ENCODE data around the gene WDR36. TPM values are rescaled to one million over a fixed set of nuclear protein-coding genes. Genes with fewer than 3 reads are reported as not detected.

Gene WDR36
- total RNA-seq, 2 donors from 2014 or later = 21.0 to 22.4 TPM

DNA sequence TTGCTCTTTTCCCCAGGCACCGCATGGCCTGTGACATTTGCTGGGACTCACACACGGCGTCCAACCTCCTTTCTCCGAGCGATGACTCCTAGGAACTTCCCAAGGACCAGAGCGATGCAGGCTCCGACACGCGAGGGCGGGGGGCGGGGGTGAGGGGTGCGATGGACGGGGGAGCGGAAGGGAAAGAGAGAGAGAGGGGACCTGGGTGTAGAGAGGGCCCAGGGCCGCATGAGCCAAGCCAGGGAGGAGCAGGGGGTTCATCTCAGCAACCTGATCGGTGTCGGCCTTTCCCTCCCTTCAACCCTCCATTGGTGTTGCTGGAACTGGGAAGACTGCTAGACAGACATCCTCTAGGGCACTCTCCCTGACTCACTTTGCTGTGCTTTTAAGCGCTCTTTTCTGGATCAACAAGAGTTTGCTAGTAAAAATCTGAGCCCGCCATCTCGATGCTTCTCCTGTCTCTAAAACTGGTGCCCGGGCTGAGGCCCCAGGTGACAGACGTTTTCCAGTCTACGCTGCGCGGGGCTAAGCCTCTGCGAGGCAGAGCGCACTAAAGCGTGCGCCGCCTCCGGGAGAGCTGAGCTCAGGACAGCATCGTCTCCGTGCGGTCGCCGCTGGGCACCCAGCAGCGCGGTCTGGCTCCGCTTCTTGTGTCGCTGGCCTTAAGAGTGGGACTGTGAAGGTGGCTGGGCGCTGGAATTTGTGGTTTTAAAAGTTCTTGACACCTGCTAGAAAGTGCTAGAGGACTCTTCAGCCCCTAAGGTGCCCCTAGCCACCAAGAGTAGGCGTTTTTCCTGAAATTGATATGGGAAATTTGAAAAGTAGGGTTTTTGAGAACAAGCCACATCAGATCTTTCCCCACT lies 21.6 kb upstream of the WDR36 start:
- Histone ChIP-seq H3K27ac (no peak overlapping the region), H3K4me1 (replicated peaks) (no peaks in the 10 kb centered on the region), H3K4me3 (no peak overlapping the region), H3K9me3 (no peaks in the 10 kb centered on the region), H3K36me3 (no peaks in the 10 kb centered on the region), H3K27me3 (replicated peaks; ENCODE audit: insufficient read depth) (peaks cover 5% of the 10 kb centered on the region)
- TF ChIP-seq, protein P1, sequence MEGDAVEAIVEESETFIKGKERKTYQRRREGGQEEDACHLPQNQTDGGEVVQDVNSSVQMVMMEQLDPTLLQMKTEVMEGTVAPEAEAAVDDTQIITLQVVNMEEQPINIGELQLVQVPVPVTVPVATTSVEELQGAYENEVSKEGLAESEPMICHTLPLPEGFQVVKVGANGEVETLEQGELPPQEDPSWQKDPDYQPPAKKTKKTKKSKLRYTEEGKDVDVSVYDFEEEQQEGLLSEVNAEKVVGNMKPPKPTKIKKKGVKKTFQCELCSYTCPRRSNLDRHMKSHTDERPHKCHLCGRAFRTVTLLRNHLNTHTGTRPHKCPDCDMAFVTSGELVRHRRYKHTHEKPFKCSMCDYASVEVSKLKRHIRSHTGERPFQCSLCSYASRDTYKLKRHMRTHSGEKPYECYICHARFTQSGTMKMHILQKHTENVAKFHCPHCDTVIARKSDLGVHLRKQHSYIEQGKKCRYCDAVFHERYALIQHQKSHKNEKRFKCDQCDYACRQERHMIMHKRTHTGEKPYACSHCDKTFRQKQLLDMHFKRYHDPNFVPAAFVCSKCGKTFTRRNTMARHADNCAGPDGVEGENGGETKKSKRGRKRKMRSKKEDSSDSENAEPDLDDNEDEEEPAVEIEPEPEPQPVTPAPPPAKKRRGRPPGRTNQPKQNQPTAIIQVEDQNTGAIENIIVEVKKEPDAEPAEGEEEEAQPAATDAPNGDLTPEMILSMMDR (IDR thresholded peaks at IDR 0.05) = no peak
- TF ChIP-seq POLR2AphosphoS5 (IDR thresholded peaks at IDR 0.05) = no peak
- no peak for TF ChIP-seq POLR2A (IDR thresholded peaks at IDR 0.05)
- intact Hi-C loops (cut with DNase I) = loop anchor here (10.0 kb wide), 1 partner anchor 316 kb away; no protein-coding TSS in a partner anchor
- 46% methylated on average over 42 of the region's 42 CpGs for WGBS
- DNase-seq (ENCODE audit: low spot score) = no peak

- intact Hi-C loops (cut with DNase I) = loop anchor here (10.0 kb wide), 1 partner anchor 317 kb away; no protein-coding TSS in a partner anchor
- H3K4me3 ChIP-seq = no peak within 1 kb of the TSS
Measured at GRCh38 chr5:111071413-111071812, 20.7 kb upstream of the WDR36 start, which contains the start of gene TSLP. Gene TSLP, plus strand, starts transcription at chr5:111071713. Its CDS starts 178 bp downstream, at chr5:111071891.

DNA sequence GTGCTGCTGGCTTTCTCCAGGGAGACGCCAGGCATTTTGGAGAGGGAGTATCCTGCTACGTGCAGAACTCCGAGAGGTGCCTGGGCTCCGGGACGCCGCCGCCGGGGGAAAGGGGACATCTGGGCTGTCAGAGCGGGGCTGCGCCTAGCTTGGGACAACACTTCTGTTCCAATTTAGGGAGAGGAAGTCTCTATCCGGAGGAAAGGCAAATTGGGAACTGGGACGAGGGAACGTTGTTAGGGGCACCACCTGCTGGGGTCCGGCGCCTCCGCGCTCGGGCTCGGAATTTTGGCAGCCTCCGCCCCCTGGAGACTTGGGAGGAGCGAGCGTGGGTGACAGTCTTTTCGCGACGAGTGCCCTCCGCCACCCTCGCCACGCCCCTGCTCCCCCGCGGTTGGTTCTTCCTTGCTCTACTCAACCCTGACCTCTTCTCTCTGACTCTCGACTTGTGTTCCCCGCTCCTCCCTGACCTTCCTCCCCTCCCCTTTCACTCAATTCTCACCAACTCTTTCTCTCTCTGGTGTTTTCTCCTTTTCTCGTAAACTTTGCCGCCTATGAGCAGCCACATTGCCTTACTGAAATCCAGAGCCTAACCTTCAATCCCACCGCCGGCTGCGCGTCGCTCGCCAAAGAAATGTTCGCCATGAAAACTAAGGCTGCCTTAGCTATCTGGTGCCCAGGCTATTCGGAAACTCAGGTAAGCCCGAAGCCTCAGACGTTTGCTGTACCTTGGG lies 19.0 kb upstream of the WDR36 start:
- peak; percentile 40 for DNase-seq (ENCODE audit: low spot score)
- WGBS = under 1% methylated on average over 44 of the region's 44 CpGs
- intact Hi-C loops (cut with DNase I) = loop anchor here (10.0 kb wide), 1 partner anchor 318 kb away; no protein-coding TSS in a partner anchor
- H3K27me3 ChIP-seq (replicated peaks; ENCODE audit: insufficient read depth) = peaks cover 5% of the 10 kb centered on the region
- no peaks in the 10 kb centered on the region for H3K36me3 ChIP-seq
- no peaks in the 10 kb centered on the region for H3K9me3 ChIP-seq
- no peak for TF ChIP-seq POLR2A (IDR thresholded peaks at IDR 0.05)
- TF ChIP-seq, protein P1 (IDR thresholded peaks at IDR 0.05) = no peak
- no peak for TF ChIP-seq POLR2AphosphoS5 (IDR thresholded peaks at IDR 0.05)
- H3K27ac ChIP-seq = peak overlapping the region; percentile 26 to 43
- peak overlapping the region; percentile 35 to 41 for H3K4me3 ChIP-seq
- no peaks in the 10 kb centered on the region for H3K4me1 ChIP-seq (replicated peaks)

More at GRCh38 chr5:111071413-111071812, 20.7 kb upstream of the WDR36 start, which contains the start of gene TSLP:
- Histone ChIP-seq H3K27me3 (replicated peaks; ENCODE audit: insufficient read depth) (peaks cover 5% of the 10 kb centered on the region), H3K4me1 (replicated peaks) (no peaks in the 10 kb centered on the region), H3K9me3 (no peaks in the 10 kb centered on the region), H3K27ac (no peak within 1 kb of the TSS), H3K36me3 (no peaks in the 10 kb centered on the region)
- WGBS = 80% methylated on average over 4 of the region's 4 CpGs
- no peak for TF ChIP-seq POLR2A (IDR thresholded peaks at IDR 0.05)
- no peak for TF ChIP-seq POLR2AphosphoS5 (IDR thresholded peaks at IDR 0.05)
- TF ChIP-seq, protein P1 (IDR thresholded peaks at IDR 0.05) = no peak
- no peak for DNase-seq (ENCODE audit: low spot score)

GRCh38 chr5:111074244-111074643 lies 17.9 kb upstream of the WDR36 start:
- 54% methylated on average over 2 of the region's 2 CpGs for WGBS
- DNase-seq (ENCODE audit: low spot score) = no peak
- H3K27me3 ChIP-seq (replicated peaks; ENCODE audit: insufficient read depth) = peaks cover 5% of the 10 kb centered on the region
- no peak for TF ChIP-seq POLR2A (IDR thresholded peaks at IDR 0.05)
- TF ChIP-seq, protein P1 (IDR thresholded peaks at IDR 0.05) = no peak
- TF ChIP-seq POLR2AphosphoS5 (IDR thresholded peaks at IDR 0.05) = no peak
- no peak overlapping the region for H3K27ac ChIP-seq
- intact Hi-C loops (cut with DNase I) = loop anchor here (10.0 kb wide), 1 partner anchor 319 kb away; no protein-coding TSS in a partner anchor
- H3K9me3 ChIP-seq = no peaks in the 10 kb centered on the region
- H3K4me1 ChIP-seq (replicated peaks) = no peaks in the 10 kb centered on the region
- H3K4me3 ChIP-seq = peak overlapping the region in 1 of 2 donors; percentile 41
- H3K36me3 ChIP-seq = no peaks in the 10 kb centered on the region

Measured in prostate gland (tissue), 2 donors.